Stomach (tissue), 4 donors: ENCODE measurements around the gene IL17REL.

ENCODE experiments used
- EP300 ChIP-seq: sonication (generic); formaldehyde crosslinking; IDR thresholded peaks from one replicate; pipeline ENCODE4 v1.6.1; 2017; ENCODE audit warnings: antibody characterized with exemption
- POLR2A ChIP-seq, 4 donors: fragments of 450-650 bp; IDR thresholded peaks; one replicate each; pipeline ENCODE4 v1.6.1; 2016; ENCODE audit warnings: antibody characterized with exemption in 4 of 4, control low read depth in 2 of 4, mild to moderate bottlenecking in 1 of 4, moderate library complexity in 1 of 4
- POLR2AphosphoS5 ChIP-seq, 3 donors: sonication (generic); formaldehyde crosslinking; IDR thresholded peaks; one replicate each; pipeline ENCODE4 v1.6.1; 2016; ENCODE audit warnings: antibody characterized with exemption in 3 of 3
- TF ChIP-seq, protein P1 (sequence below), 7 experiments: fragments of 450-650 bp in 4 of 7; fragments of 200-600 bp in 3 of 7; sonication (generic) in 3 of 7; IDR thresholded peaks; one replicate each; pipeline ENCODE4 v1.5.1; 2016 to 2019; ENCODE audit warnings: antibody characterized with exemption in 7 of 7, control low read depth in 2 of 7, mild to moderate bottlenecking in 1 of 7

DNA sequence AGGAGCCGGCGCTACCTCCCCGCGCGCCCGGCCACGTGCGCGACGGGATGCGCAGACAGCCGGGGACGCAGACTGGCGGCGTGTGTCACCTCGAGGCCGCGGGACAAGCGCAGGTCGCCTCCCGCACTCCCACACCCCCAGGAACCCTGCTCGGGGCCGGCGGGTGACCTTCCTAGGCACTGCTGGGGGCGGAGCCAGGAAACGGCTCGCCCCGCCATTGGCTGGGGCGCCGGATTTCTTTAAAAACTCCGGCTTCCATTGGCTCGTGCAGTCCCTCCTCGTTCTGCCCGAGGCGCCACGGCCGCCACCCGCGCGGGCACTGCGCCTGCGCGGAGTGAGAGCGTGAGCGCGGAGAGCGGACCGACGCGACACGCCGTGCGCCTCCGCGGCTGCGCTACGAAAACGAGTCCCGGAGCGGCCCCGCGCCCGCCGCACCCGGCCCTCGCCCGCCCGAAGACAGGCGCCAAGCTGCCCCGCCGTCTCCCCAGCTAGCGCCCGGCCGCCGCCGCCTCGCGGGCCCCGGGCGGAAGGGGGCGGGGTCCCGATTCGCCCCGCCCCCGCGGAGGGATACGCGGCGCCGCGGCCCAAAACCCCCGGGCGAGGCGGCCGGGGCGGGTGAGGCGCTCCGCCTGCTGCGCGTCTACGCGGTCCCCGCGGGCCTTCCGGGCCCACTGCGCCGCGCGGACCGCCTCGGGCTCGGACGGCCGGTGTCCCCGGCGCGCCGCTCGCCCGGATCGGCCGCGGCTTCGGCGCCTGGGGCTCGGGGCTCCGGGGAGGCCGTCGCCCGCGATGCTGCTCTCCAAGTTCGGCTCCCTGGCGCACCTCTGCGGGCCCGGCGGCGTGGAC, 52.2 kb downstream of the IL17REL start, which contains the start of gene PIM3:
- TF ChIP-seq POLR2AphosphoS5 (IDR thresholded peaks at IDR 0.05) (peak; percentile 28 to 98 (median 96)), EP300 (no peak), POLR2A (IDR thresholded peaks at IDR 0.05) (peak in 2 of 4 donors; percentile 47 to 89)
- TF ChIP-seq, protein P1, sequence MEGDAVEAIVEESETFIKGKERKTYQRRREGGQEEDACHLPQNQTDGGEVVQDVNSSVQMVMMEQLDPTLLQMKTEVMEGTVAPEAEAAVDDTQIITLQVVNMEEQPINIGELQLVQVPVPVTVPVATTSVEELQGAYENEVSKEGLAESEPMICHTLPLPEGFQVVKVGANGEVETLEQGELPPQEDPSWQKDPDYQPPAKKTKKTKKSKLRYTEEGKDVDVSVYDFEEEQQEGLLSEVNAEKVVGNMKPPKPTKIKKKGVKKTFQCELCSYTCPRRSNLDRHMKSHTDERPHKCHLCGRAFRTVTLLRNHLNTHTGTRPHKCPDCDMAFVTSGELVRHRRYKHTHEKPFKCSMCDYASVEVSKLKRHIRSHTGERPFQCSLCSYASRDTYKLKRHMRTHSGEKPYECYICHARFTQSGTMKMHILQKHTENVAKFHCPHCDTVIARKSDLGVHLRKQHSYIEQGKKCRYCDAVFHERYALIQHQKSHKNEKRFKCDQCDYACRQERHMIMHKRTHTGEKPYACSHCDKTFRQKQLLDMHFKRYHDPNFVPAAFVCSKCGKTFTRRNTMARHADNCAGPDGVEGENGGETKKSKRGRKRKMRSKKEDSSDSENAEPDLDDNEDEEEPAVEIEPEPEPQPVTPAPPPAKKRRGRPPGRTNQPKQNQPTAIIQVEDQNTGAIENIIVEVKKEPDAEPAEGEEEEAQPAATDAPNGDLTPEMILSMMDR (IDR thresholded peaks at IDR 0.05) = no peak
